Activated T-helper 17 cell treated with anti-CD3 and anti-CD28 coated beads, Interleukin-2, amount 50 U/mL, for 72 hours (primary cell): ENCODE results near the gene PTPN4. TPM values are rescaled to one million over a fixed set of nuclear protein-coding genes. Genes with fewer than 3 reads are reported as not detected.

Experiments used
- ATAC-seq: fragments of 150-1000 bp; cut with Tn5 transposase; replicated peaks from 2 replicates; pipeline ENCODE4 v1.10.0; 2021; ENCODE audit warnings: mild to moderate bottlenecking, moderate library complexity
- H3K27ac Mint-ChIP-seq: one replicate; pipeline ENCODE4 v1.8.0; 2022; ENCODE audit warnings: mixed read lengths
- H3K27me3 Mint-ChIP-seq: one replicate; pipeline ENCODE4 v1.8.0; 2022; ENCODE audit warnings: mixed read lengths
- H3K36me3 Mint-ChIP-seq: one replicate; pipeline ENCODE4 v1.8.0; 2022; ENCODE audit warnings: low read depth, mild to moderate bottlenecking, mixed read lengths
- H3K4me1 Mint-ChIP-seq: one replicate; pipeline ENCODE4 v1.8.0; 2022; ENCODE audit warnings: mixed read lengths
- H3K4me3 Mint-ChIP-seq: one replicate; pipeline ENCODE4 v1.8.0; 2022; ENCODE audit warnings: mild to moderate bottlenecking, mixed read lengths
- H3K9me3 Mint-ChIP-seq: one replicate; pipeline ENCODE4 v1.8.0; 2022; ENCODE audit warnings: mixed read lengths
- total RNA-seq, 2 donors: library from RNA; stranded (reverse); gene quantifications; one replicate each; pipeline ENCODE4 v1.2.3, GENCODE V29; 2022

Gene PTPN4
- total RNA-seq, 2 donors from 2014 or later, result 34.9 to 49.4 TPM

DNA sequence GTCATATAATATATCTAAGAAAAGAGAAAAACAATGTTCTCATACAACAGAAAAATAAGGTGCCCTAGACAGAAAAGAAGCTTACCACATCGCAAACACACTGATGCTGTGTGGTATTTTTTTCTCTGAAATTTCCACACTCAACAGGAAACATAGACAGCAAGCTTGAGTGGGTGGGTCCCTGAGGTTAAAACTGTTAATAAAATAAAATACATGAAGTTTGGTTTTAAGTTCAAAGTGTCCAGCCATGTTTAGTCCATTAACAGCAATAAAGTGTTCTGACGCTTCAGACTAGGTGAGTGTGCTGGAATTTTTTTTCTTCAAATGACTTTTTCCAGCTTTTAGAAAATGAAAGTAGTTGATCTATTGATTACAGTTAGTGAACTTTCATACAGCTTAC, 169.8 kb downstream of the PTPN4 start:
- H3K27ac Mint-ChIP-seq, result peak overlapping the region; percentile 94
- H3K9me3 Mint-ChIP-seq, result no peaks in the 10 kb centered on the region
- peak overlapping the region; percentile 76 for H3K4me3 Mint-ChIP-seq
- ATAC-seq, result peak; percentile 83
- peaks cover 28% of the 10 kb centered on the region for H3K4me1 Mint-ChIP-seq
- peaks cover 25% of the 10 kb centered on the region for H3K36me3 Mint-ChIP-seq
- H3K27me3 Mint-ChIP-seq, result no peaks in the 10 kb centered on the region

DNA sequence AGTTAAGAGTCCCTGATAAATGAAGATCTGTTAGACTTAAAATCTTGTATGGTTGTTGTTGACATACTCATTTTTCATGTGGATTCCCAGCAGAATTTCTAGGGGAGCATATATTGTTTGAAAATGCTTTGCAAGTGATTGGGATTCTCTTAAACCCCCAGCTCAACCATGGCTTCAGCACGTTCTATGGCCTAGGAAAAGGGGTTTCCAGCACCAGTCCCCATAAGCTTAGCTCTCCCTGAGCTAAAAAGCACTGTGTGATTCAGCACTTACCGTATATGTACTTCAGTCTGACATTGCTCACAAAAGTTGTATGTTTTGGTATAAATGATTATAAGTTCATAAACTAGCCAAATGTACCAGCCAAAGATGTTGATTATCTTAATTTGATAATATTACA, 173.1 kb downstream of the PTPN4 start:
- H3K27me3 Mint-ChIP-seq, result no peaks in the 10 kb centered on the region
- peaks cover 12% of the 10 kb centered on the region for H3K4me1 Mint-ChIP-seq
- H3K4me3 Mint-ChIP-seq, result peak overlapping the region; percentile 37
- H3K9me3 Mint-ChIP-seq, result no peaks in the 10 kb centered on the region
- no peak for ATAC-seq
- peaks cover 53% of the 10 kb centered on the region for H3K36me3 Mint-ChIP-seq
- no peak overlapping the region for H3K27ac Mint-ChIP-seq

DNA sequence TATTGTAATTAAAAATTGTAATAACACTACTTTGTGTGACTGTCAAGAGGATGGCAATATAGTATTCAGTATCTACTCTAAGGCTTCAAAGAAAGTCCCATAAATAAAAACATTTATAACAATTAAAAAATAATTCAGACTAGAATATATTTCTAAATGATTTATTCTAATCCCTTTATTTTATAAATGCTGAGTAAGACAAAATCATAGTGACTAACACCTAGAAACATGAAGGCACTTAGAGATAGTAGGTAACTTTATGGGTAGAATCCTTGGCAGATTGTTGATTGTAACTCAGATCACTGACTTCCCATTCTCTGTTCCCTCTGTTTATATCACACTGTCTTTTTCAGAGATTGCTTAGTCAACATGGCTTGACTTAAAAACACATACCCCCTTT, 174.6 kb downstream of the PTPN4 start:
- H3K9me3 Mint-ChIP-seq, result no peaks in the 10 kb centered on the region
- no peak for ATAC-seq

DNA sequence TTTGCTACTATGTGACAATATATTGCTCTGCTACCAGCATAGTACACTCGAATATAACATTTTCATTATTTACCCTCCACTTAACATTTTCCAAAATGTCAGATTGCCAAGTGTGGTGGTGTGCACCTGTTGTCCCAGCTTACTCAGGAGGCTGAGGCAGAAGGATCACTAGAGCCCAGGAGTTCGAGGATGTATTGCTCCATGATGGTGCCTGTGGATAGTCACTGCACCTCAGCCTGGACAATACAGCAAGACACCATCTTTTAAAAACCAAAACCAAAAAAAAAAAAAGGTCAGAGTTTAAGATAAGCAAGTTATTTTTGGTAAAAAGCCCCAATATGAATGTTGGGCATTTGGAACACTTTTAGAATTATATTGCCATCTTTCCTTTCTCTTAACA, 178.0 kb downstream of the PTPN4 start:
- peaks cover 60% of the 10 kb centered on the region for H3K36me3 Mint-ChIP-seq
- no peak overlapping the region for H3K4me3 Mint-ChIP-seq
- ATAC-seq, result no peak
- no peaks in the 10 kb centered on the region for H3K27me3 Mint-ChIP-seq
- H3K9me3 Mint-ChIP-seq, result no peaks in the 10 kb centered on the region
- peaks cover 18% of the 10 kb centered on the region for H3K4me1 Mint-ChIP-seq
- no peak overlapping the region for H3K27ac Mint-ChIP-seq

More for the DNA sequence above, 174.6 kb downstream of the PTPN4 start:
- no peak overlapping the region for H3K4me3 Mint-ChIP-seq
- no peak overlapping the region for H3K27ac Mint-ChIP-seq
- peaks cover 10% of the 10 kb centered on the region for H3K4me1 Mint-ChIP-seq
- H3K36me3 Mint-ChIP-seq, result peaks cover 62% of the 10 kb centered on the region
- no peaks in the 10 kb centered on the region for H3K27me3 Mint-ChIP-seq

DNA sequence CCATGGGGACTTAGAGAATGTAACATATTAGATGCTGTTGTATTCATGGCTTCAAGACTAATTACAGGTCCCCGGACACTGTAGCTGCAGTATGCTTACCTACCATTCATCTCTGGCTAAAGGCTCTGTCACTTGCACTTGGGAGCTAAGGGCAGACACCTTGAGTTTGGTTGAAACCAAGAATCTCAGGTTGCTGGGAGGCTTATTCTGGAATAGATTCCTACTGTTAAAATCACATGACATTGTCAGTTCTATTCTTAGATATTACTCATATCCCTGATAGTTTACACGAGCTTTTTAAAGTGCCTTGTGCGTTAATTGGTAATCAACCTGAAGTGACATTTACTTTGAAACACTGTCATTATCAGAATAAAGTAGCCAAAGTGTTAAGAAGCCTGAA, 180.2 kb downstream of the PTPN4 start:
- no peak for ATAC-seq
- H3K4me1 Mint-ChIP-seq, result peaks cover 26% of the 10 kb centered on the region
- H3K36me3 Mint-ChIP-seq, result peaks cover 64% of the 10 kb centered on the region

DNA sequence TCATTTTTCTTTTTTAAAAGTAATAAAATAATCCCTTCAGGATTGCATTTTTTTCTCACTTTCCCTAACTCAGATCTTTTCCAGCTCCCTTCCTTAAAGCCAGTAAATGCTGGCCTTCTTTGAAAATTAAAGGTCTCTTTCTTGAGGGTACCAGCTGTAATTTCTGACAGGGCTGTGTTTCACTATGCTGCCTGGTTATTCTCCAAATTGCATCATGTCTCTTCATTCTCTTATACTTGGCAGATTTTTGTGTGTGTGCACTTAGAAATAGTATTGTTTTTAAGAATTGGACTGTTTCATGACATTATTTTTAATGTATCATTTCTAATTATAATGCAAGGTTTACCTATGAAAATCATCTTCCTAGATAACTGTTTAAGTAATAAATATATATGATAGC, 181.1 kb downstream of the PTPN4 start:
- H3K27me3 Mint-ChIP-seq, result no peaks in the 10 kb centered on the region

More for the DNA sequence above, 180.2 kb downstream of the PTPN4 start:
- H3K9me3 Mint-ChIP-seq, result no peaks in the 10 kb centered on the region
- H3K27me3 Mint-ChIP-seq, result no peaks in the 10 kb centered on the region
- H3K4me3 Mint-ChIP-seq, result no peak overlapping the region
- no peak overlapping the region for H3K27ac Mint-ChIP-seq

DNA sequence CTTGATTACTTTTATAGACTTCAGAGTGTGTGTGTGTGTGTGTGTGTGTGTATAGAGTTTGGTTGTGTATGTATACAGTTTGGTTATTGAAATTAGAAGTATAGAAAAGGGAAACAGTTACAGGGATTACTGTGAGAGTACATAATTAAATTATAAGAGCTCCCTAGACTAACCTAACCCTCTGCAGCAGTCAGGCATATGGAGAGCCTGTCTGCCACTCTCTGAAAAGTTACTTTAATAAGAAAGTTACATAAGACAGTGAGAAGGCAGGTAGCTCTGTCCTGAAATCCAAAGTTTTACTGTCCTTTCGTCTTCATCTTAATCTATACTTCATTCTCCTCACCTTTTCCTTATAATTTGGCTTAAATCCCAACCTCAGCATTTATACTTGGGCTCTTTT, 181.7 kb downstream of the PTPN4 start:
- Mint-ChIP-seq H3K4me1 (peaks cover 26% of the 10 kb centered on the region), H3K4me3 (no peak overlapping the region), H3K9me3 (no peaks in the 10 kb centered on the region), H3K27ac (no peak overlapping the region), H3K27me3 (no peaks in the 10 kb centered on the region), H3K36me3 (peaks cover 65% of the 10 kb centered on the region)
- no peak for ATAC-seq

More for the DNA sequence above, 181.1 kb downstream of the PTPN4 start:
- Mint-ChIP-seq H3K27ac (no peak overlapping the region), H3K4me3 (no peak overlapping the region), H3K9me3 (no peaks in the 10 kb centered on the region), H3K4me1 (peaks cover 26% of the 10 kb centered on the region), H3K36me3 (peaks cover 65% of the 10 kb centered on the region)
- no peak for ATAC-seq

DNA sequence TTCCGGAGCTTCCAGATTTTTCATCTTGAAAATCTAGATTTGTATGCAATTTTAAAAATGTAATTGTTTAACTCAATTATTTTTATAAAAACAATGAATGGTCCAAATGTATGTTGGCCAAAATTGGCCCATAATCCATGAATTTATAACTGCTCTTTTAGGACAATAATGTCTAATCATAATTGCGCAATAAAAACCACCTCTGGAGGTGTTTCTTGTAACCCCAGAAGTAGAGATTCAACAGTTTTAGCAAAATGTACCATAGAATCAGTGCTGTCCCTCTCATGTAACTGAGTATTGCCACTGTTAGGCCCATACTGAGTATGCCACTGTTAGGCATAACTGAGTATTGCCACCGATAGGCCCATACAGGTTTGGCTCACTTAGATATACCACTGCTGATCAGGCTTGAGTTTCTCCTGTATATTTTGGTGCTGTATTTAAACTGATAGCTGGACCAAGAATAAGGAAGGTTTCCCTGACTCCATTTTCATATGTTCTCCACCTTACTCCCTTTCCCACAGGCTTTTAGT, 182.3 kb downstream of the PTPN4 start:
- Mint-ChIP-seq H3K4me3 (no peak overlapping the region), H3K9me3 (no peaks in the 10 kb centered on the region), H3K36me3 (peaks cover 65% of the 10 kb centered on the region), H3K4me1 (peaks cover 26% of the 10 kb centered on the region), H3K27ac (peak overlapping the region; percentile 12), H3K27me3 (no peaks in the 10 kb centered on the region)
- ATAC-seq, result no peak

DNA sequence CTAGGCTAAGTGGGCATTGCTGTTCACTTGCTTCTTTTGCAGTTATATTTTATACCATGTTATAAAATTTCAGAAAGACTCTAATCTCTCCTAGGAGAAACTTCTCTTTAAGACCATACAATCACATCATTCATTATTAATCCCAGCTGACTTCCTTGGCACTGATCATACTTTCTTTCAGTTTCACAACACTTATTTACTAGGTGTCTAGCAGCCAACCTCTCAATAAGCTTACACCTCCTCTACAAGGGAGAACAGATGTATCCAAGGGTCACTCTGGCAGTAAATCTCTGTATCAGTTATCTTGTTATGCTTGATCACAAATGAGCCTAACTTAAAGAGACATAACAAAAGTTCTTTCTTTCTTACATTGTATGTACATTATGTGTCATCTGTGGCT, 183.3 kb downstream of the PTPN4 start:
- Mint-ChIP-seq H3K27ac (peak overlapping the region; percentile 12), H3K4me1 (peaks cover 28% of the 10 kb centered on the region), H3K4me3 (no peak overlapping the region)

DNA sequence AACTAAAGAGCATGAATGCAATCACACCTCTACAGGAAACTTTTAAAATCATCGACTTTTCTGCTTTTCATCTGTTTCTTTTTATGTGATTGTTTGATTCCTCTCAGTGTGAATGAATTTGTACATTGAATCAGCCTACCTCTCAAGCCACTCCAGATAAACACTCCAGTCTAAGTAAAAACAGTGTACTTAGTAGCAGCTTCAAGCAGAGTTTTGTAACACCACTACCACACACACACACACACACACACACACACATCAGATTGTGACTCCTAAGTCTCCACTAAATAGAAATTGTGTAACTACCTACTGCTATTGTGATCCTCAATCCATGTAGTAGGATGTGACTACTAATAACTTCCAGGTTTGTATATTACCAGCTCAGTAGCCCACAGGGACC, 187.8 kb downstream of the PTPN4 start:
- Mint-ChIP-seq H3K27ac (peak overlapping the region; percentile 48), H3K4me3 (no peak overlapping the region), H3K36me3 (peaks cover 74% of the 10 kb centered on the region), H3K9me3 (no peaks in the 10 kb centered on the region), H3K27me3 (no peaks in the 10 kb centered on the region), H3K4me1 (peaks cover 33% of the 10 kb centered on the region)
- no peak for ATAC-seq

More for the DNA sequence above, 183.3 kb downstream of the PTPN4 start:
- Mint-ChIP-seq H3K9me3 (no peaks in the 10 kb centered on the region), H3K36me3 (peaks cover 64% of the 10 kb centered on the region), H3K27me3 (no peaks in the 10 kb centered on the region)
- ATAC-seq, result peak; percentile 31

DNA sequence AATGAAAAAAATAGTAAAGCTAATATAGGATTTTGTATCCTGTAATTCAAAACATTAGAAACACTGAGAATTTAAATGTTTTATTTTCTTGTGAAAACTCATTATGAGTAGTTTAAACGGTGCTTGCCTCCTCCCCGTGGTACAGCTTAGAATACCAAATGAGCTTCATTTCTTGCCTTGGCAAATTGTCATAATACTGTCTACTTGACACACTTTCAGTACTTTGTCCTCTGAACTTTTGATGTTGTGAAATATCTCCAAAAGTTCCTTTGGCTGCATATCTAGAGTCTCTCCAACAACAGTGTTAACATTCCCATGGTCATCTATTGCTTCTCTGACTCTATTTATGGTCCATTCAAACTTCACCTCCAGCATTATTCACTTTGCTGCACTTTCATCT, 191.2 kb downstream of the PTPN4 start:
- Mint-ChIP-seq H3K27ac (peak overlapping the region; percentile 66), H3K27me3 (no peaks in the 10 kb centered on the region), H3K36me3 (peaks cover 82% of the 10 kb centered on the region), H3K4me1 (peaks cover 30% of the 10 kb centered on the region), H3K9me3 (no peaks in the 10 kb centered on the region), H3K4me3 (no peak overlapping the region)
- no peak for ATAC-seq

DNA sequence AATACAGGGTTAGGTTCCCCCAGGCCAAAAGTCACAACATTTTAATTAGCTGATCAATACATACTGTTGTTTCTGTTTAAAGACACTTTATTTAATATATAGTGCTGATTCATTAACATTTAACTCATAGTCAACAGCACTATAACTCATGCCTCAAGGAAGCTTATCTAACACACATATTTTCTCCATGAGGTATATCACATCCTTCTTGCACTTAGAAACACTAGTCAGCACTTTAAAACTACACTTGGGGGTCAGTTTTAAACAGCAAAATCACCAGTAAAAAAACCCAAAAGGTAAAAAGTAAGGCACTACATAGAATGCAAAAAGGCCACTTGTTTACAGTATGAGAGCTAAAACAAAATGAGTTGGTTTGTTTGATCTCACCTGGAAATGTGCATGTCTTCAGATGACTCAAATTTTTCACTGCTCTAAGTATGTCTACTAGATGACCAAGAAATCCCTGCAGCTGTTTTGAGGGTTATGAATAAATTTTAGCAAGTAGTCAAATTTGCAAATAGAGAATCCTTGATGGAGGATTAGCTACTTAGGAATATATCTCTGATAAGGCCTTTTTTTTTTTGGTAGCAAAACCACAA, 199.0 kb downstream of the PTPN4 start:
- H3K4me3 Mint-ChIP-seq, result no peak overlapping the region
- H3K27ac Mint-ChIP-seq, result peak overlapping the region; percentile 8
- peaks cover 5% of the 10 kb centered on the region for H3K4me1 Mint-ChIP-seq
- peaks cover 94% of the 10 kb centered on the region for H3K36me3 Mint-ChIP-seq
- no peaks in the 10 kb centered on the region for H3K27me3 Mint-ChIP-seq
- ATAC-seq, result peak; percentile 69
- H3K9me3 Mint-ChIP-seq, result no peaks in the 10 kb centered on the region

DNA sequence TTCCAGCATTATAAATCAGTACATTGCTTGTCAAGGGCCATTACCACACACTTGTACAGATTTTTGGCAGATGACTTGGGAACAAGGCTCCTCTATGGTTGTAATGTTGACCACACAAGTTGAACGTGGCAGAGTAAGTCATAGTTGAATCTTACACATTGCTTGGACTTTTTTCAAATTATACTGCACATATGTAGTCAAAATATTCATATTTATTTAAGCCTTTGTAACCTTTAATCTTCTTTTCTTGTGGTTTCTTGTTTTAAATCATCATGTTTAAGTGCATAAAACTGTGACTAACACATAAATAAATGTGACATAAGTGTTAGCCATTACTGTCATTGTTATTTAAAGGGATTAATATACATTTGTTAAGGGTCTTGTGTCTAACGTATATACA, 201.1 kb downstream of the PTPN4 start:
- peak; percentile 85 for ATAC-seq
- H3K27me3 Mint-ChIP-seq, result no peaks in the 10 kb centered on the region
- H3K4me3 Mint-ChIP-seq, result no peak overlapping the region
- peaks cover 94% of the 10 kb centered on the region for H3K36me3 Mint-ChIP-seq
- H3K4me1 Mint-ChIP-seq, result peaks cover 5% of the 10 kb centered on the region
- peak overlapping the region; percentile 12 for H3K27ac Mint-ChIP-seq
- H3K9me3 Mint-ChIP-seq, result no peaks in the 10 kb centered on the region

DNA sequence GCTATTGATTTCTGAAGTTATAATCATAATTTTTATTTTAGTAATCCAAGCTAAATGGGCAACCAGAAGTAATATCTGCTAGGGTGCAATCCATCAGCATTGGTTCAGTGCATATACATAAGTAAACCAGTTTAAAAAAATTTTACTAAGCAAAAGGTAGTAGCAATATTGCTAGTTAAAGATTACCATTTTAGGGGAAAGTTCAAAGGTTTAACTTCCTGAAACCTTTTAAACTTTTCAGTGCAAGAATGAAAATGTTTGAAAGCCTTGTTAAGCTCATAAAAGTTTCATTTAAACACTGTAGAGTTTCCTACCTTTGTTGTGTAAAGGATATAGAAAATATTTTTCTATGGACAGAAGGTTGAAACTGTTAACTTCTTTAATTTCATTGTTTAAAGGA, 222.2 kb downstream of the PTPN4 start:
- Mint-ChIP-seq H3K9me3 (no peaks in the 10 kb centered on the region), H3K27me3 (no peaks in the 10 kb centered on the region), H3K36me3 (peaks cover 8% of the 10 kb centered on the region), H3K27ac (no peak overlapping the region), H3K4me1 (no peaks in the 10 kb centered on the region), H3K4me3 (no peak overlapping the region)
- no peak for ATAC-seq

DNA sequence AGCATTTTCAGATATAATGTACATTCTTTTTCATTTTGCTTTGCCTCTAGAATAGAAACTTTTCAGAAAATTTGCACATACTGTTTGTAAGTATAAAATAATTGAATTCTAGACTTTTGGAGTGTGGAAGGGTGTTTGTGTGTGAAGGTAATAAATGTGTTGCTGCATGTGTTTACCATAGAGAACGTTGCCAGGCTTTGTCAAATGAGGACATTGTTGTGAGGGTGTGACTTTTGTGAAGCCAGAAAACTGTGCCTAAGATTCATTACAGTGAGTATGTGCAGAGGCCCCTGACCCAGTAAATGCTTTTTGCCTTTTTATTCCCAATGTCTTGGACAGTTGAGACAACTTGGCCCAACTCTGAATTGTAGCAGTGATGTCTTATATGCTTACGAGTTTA, 222.8 kb downstream of the PTPN4 start:
- Mint-ChIP-seq H3K27me3 (no peaks in the 10 kb centered on the region), H3K36me3 (peaks cover 2% of the 10 kb centered on the region), H3K4me3 (no peak overlapping the region), H3K4me1 (no peaks in the 10 kb centered on the region), H3K9me3 (no peaks in the 10 kb centered on the region), H3K27ac (no peak overlapping the region)
- no peak for ATAC-seq
